Pericardium fibroblast (primary cell): ENCODE measurements around the gene MXD3. TPM values are rescaled to one million over a fixed set of nuclear protein-coding genes. Genes with fewer than 3 reads are reported as not detected.

Experiments
- total RNA-seq: library from RNA; depleted of rRNA; stranded (reverse); fragments of >200 nt; gene quantifications from 2 replicates; pipeline ENCODE4 v1.2.3, GENCODE V29; 2015

The MXD3 gene, protein sequence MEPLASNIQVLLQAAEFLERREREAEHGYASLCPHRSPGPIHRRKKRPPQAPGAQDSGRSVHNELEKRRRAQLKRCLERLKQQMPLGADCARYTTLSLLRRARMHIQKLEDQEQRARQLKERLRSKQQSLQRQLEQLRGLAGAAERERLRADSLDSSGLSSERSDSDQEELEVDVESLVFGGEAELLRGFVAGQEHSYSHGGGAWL
- total RNA-seq: 3.4 and 7.7 TPM in 2 replicates

GRCh38 chr5:177311723-177312648, at the start of gene MXD3:
TSS of gene MXD3 (minus strand) at chr5:177311898. CDS start at chr5:177311830, 68 bp downstream.

GRCh38 chr5:177357459-177358351, 46.0 kb upstream of the MXD3 start, which contains the start of gene RGS14:
TSS of gene RGS14 (plus strand) at chr5:177357924. CDS start at chr5:177358025, 101 bp downstream.

GRCh38 chr5:177351392-177352329, 40.0 kb upstream of the MXD3 start, which contains the start of gene LMAN2:
TSS of gene LMAN2 (minus strand) at chr5:177351668. CDS start at chr5:177351647, 21 bp downstream.

GRCh38 chr5:177303121-177303924, 8.4 kb downstream of the MXD3 start, which contains the start of the genes PRELID1 and RAB24:
TSS of gene PRELID1 (plus strand) at chr5:177303799. CDS start at chr5:177303986, 187 bp downstream.
TSS of gene RAB24 (minus strand) at chr5:177303719. CDS start at chr5:177303288, 431 bp downstream.

Other genes starting within 250 kb of the MXD3 start
- 1.2 and 5.4 TPM in 2 replicates for gene FGFR4, start 225.0 kb downstream of the MXD3 start, total RNA-seq
- 17.3 and 19.3 TPM in 2 replicates for gene NSD1, start 178.1 kb downstream of the MXD3 start, total RNA-seq
- gene RAB24, start 8.2 kb downstream of the MXD3 start, total RNA-seq: 26.6 and 28.8 TPM in 2 replicates
- 85.7 and 98.8 TPM in 2 replicates for gene PRELID1, start 8.1 kb downstream of the MXD3 start, total RNA-seq
- gene LMAN2, start 39.8 kb upstream of the MXD3 start, total RNA-seq: 195 and 277 TPM in 2 replicates
- gene RGS14, start 46.0 kb upstream of the MXD3 start, total RNA-seq: 12.9 and 16.6 TPM in 2 replicates
- gene SLC34A1, start 72.5 kb upstream of the MXD3 start, total RNA-seq: not detected in 2 replicates
- gene PFN3, start 88.8 kb upstream of the MXD3 start, total RNA-seq: not detected in 2 replicates
- gene F12, start 97.7 kb upstream of the MXD3 start, total RNA-seq: 0.47 and 2.2 TPM in 2 replicates
- gene GRK6, start 114.8 kb upstream of the MXD3 start, total RNA-seq: 18.0 and 19.2 TPM in 2 replicates
- 11.8 and 15.1 TPM in 2 replicates for gene PRR7, start 134.9 kb upstream of the MXD3 start, total RNA-seq
- gene DBN1, start 161.7 kb upstream of the MXD3 start, total RNA-seq: 170 and 224 TPM in 2 replicates
- 195 and 378 TPM in 2 replicates for gene PDLIM7, start 185.7 kb upstream of the MXD3 start, total RNA-seq
- gene DOK3, start 197.9 kb upstream of the MXD3 start, total RNA-seq: 0.34 and 0.93 TPM in 2 replicates
- 77.8 and 102 TPM in 2 replicates for gene DDX41, start 205.1 kb upstream of the MXD3 start, total RNA-seq
- 31.7 and 48.8 TPM in 2 replicates for gene FAM193B, start 242.7 kb upstream of the MXD3 start, total RNA-seq